EL (cell line): ENCODE results near the gene PITRM1.
A peak's percentile ranks its signal among the peaks of the same experiment; 100 is the strongest.
"Not testable (repeated sequence)": the region's sequence is repeated elsewhere in the genome, so short reads cannot be mapped to it uniquely, and the experiment has no call there.

Experiments
- DNase-seq: peaks from one replicate; pipeline ENCODE4 v3.0.0-alpha.2; 2016

PITRM1 gene

GRCh38 chr10:3172446-3173170 is at the start of gene PITRM1:
TSS of gene PITRM1 (minus strand) at chr10:3172782. CDS start at chr10:3172772, 10 bp downstream.
- peak; percentile 99 for DNase-seq

DNA sequence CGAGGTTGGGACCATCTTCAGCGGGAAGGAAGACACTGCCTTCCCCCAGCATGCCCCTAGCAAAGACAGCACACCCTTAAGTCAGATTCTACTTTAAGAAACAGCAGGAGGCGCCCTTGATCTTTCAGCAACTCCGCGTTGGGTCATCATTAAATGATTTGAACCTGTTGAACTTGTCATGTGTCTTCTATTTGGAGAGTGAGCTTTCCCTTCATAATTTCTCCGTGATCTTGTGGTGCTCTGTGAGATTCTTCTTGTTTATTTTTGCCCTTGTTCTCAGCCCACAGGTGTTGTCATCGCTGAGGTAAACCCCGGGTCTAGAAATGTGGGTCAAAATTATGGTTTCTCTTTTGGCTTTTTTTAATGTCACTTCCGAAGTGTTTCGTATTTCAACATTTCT is 49.5 kb upstream of the PITRM1 start:
- no peak for DNase-seq

DNA sequence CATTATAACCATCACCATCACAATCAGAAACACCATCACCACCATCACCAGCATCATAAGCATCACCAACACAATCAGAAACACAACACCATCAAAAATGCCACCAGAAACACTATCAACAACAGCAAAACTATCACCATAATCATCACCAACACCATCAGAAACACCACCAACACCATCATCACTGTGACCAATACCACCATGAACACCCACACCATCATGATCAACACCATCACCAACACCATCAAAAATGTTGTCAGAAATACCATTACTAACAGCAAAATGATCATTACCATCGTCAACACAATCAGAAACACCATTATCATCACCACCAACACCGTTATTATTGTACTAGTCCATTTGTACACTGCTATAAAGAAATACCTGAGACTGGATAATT is 49.0 kb upstream of the PITRM1 start:
- DNase-seq, result not testable (repeated sequence)

GRCh38 chr10:3220853-3221252 is 48.3 kb upstream of the PITRM1 start:
- DNase-seq, result peak; percentile 79

- DNase-seq, result not testable (repeated sequence)
These were observed 46.5 kb upstream of the PITRM1 start for GRCh38 chr10:3219021-3219628.

GRCh38 chr10:3217853-3218252 is 45.3 kb upstream of the PITRM1 start:
- DNase-seq, result no peak

- DNase-seq, result peak; percentile 81
These were observed 44.7 kb upstream of the PITRM1 start for GRCh38 chr10:3217301-3217700.

- no peak for DNase-seq
These were observed 42.7 kb upstream of the PITRM1 start for GRCh38 chr10:3215153-3215775.

- no peak for DNase-seq
These were observed 41.4 kb upstream of the PITRM1 start for GRCh38 chr10:3213758-3214515.

GRCh38 chr10:3213208-3213607 is 40.6 kb upstream of the PITRM1 start:
- no peak for DNase-seq

- no peak for DNase-seq
These were observed 37.8 kb upstream of the PITRM1 start for GRCh38 chr10:3210251-3210877.

GRCh38 chr10:3208481-3209406 is 36.2 kb upstream of the PITRM1 start:
- no peak for DNase-seq

DNA sequence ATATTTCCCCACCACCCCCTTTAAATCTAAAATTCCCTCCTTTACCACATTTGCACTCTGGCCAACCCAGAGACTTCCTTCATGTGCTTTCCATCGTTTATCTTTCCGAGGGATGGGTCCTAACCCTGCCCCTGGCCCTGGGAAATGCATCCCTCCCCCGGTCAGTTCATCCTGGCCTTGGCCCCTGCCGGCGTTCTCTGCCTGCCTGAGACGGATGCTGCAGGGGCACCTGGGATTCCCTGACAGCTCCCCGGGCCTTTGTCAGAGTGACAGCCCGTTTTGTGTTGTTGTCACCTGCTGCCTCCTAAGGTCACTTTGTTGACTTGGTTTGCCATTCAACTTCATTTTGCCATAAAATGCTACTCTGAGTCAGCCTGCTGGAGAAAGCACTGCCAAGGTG is 34.8 kb upstream of the PITRM1 start:
- DNase-seq, result no peak

DNA sequence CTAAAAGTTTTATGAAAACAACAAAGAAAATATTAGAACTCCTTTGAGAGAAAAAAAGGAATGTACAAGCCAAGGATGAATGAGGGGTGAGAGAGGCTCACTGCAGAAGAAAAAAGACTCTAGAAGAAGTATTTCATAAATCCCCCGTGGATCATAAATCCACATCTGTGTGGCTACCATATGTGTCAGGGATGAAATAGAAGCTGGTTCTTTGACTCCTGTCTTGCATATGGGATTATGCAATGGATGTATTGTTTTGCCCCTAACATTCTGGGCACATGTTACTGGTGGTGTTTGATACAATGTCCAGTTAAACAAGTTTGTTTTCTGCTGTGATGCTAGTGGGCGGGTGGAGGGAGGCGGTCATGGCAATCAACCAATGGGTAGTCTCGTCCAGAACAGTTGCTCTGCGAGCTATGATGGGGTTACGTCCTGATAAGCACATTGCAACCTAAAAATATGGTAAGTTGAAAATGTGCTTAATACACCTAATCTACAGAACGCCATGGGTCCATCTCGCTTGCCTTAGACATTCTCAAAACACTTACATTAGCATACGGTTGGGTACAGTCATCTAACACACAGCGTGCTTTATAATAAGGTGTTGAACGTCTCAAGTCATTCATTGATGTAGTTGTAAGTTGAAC is 34.1 kb upstream of the PITRM1 start:
- DNase-seq, result no peak

GRCh38 chr10:3203972-3204371 is 31.4 kb upstream of the PITRM1 start:
- DNase-seq, result no peak

- no peak for DNase-seq
These were observed 30.6 kb upstream of the PITRM1 start for GRCh38 chr10:3203016-3203811.

- DNase-seq, result no peak
These were observed 29.2 kb upstream of the PITRM1 start for GRCh38 chr10:3201796-3202195.

- no peak for DNase-seq
These were observed 26.9 kb upstream of the PITRM1 start for GRCh38 chr10:3199488-3199887.

DNA sequence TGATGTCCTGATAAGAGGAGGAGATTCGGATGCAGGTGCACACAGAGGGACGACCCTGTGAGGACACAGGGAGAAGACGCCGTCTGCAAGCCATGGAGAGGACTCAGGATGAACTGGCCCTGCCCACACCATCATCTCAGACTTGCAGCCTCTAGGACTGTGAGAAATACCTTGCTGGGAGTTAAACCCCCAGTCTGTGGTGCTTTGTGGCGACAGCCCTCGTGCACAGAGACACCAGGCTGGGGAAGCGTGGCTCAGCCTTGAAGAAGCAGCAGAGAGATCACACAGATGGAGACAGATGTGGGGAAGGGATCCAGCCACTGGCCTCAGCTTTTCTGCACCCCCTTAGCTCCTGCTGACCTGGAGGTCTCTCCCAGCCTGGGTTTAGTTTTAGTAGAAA is 26.3 kb upstream of the PITRM1 start:
- no peak for DNase-seq

DNA sequence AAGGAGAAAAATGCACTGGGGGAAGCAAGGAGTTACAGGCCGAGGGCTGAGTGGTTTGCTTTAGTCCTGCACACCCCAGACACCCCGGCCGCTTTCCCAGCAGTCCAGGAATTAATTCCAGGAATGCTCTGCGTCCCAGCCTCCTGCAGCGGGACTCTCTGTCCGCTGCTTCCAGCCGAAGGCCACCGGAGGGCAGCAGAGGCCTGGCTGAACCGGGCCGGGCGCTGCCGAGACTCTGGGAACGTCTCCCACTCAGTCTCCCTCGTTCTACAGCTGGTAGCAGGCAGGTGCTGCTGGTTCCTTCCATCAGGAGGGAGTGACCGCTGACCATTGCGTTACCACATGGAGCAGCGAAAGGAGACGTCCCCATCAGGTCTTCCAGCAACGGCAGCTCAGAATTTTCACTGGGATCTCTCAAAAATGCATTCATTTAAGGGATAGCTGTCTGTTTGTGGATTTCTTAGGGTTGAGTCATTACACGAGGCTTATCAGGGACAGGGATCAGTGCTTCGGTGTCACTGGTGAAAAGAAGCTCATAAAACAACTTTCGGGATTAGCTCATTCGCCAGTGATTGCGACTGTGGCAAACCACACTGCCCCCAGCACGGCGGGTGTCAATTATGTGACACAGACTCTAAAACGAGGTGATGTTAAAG is 24.9 kb upstream of the PITRM1 start:
- DNase-seq, result peak; percentile 92
